ENCODE results near the gene HINT3. TPM values are rescaled to one million over a fixed set of nuclear protein-coding genes. Genes with fewer than 3 reads are reported as not detected.

Gene HINT3
- total RNA-seq, 1 experiment from 2014 or later, result 13.6 TPM

DNA sequence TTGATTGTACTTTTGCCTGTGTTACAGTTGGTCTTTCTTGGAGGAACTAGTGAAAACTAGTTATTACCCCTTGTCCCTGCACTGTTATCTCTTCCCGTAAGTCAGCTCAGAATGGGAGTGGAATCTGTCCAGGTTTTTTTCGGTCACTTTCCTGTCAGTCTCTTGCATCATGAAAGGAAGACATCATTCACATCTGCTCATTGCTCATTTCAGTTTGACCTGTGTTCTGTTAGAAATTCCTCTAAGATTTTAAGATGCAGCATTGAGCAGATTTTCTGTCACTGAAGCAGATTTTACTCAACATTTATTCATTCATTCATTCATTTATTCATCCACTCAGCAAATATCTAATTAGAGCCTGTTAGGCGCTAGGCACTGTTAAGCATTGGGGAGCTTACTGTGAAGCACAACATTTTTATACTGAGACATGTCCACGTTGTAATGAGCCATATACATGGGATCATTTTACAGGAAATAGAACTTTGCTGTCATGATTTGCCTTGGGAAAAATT lies 33.1 kb upstream of the HINT3 start:
- peaks cover 36% of the 10 kb centered on the region for H3F3A ChIP-seq (ENCODE audit: insufficient read depth, low read depth)
- TF ChIP-seq, protein P1, sequence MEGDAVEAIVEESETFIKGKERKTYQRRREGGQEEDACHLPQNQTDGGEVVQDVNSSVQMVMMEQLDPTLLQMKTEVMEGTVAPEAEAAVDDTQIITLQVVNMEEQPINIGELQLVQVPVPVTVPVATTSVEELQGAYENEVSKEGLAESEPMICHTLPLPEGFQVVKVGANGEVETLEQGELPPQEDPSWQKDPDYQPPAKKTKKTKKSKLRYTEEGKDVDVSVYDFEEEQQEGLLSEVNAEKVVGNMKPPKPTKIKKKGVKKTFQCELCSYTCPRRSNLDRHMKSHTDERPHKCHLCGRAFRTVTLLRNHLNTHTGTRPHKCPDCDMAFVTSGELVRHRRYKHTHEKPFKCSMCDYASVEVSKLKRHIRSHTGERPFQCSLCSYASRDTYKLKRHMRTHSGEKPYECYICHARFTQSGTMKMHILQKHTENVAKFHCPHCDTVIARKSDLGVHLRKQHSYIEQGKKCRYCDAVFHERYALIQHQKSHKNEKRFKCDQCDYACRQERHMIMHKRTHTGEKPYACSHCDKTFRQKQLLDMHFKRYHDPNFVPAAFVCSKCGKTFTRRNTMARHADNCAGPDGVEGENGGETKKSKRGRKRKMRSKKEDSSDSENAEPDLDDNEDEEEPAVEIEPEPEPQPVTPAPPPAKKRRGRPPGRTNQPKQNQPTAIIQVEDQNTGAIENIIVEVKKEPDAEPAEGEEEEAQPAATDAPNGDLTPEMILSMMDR (conservative IDR thresholded peaks at IDR 0.05), result no peak
- TF ChIP-seq EZH2 (IDR thresholded peaks at IDR 0.05; ENCODE audit: low read depth), result no peak
- intact Hi-C loops (cut with micrococcal nuclease; ENCODE audit: unreplicated experiment), result no loop called here
- H2AFZ ChIP-seq, result no peak overlapping the region
- no peak for DNase-seq
- peaks cover 65% of the 10 kb centered on the region for H3K4me1 ChIP-seq (replicated peaks; ENCODE audit: insufficient read depth)
- H3K9me3 ChIP-seq (ENCODE audit: insufficient read depth, low read depth), result no peaks in the 10 kb centered on the region
- H3K27me3 ChIP-seq (ENCODE audit: insufficient read depth, low read depth), result no peaks in the 10 kb centered on the region
- H4K20me1 ChIP-seq (ENCODE audit: insufficient read depth), result no peaks in the 10 kb centered on the region
- no TSS peak for BruUV-seq (replicated peaks)
- H3K36me3 ChIP-seq (ENCODE audit: low read depth), result peaks cover 73% of the 10 kb centered on the region
- H3K27ac ChIP-seq, result peak overlapping the region; percentile 64
- ChIA-PET POLR2A (ENCODE audit: unreplicated experiment) (interaction anchor here (0.6 kb wide), 2 partner anchors 21 to 22 kb away, joined by 3 to 6 read pairs; no protein-coding TSS in a partner anchor), CTCF (no interaction called here)
- no peak overlapping the region for H3K4me3 ChIP-seq
- H3K4me2 ChIP-seq, result peak overlapping the region; percentile 46
- H3K79me2 ChIP-seq (ENCODE audit: low read depth), result peaks cover 46% of the 10 kb centered on the region
- H3K9me2 ChIP-seq (ENCODE audit: insufficient read depth), result no peaks in the 10 kb centered on the region

GRCh38 chr6:125924169-125924568 lies 32.4 kb upstream of the HINT3 start:
- TF ChIP-seq, protein P1 (conservative IDR thresholded peaks at IDR 0.05), result no peak
- no peak for TF ChIP-seq EZH2 (IDR thresholded peaks at IDR 0.05; ENCODE audit: low read depth)
- H3K36me3 ChIP-seq (ENCODE audit: low read depth), result peaks cover 78% of the 10 kb centered on the region
- H3K9me3 ChIP-seq (ENCODE audit: insufficient read depth, low read depth), result no peaks in the 10 kb centered on the region
- peaks cover 46% of the 10 kb centered on the region for H3K79me2 ChIP-seq (ENCODE audit: low read depth)
- ChIA-PET CTCF (interaction anchor here (1.1 kb wide), 1 partner anchor 143 kb away, joined by 3 read pairs; no protein-coding TSS in a partner anchor), POLR2A (ENCODE audit: unreplicated experiment) (interaction anchor here (0.6 kb wide), 2 partner anchors 21 to 134 kb away, joined by 3 to 4 read pairs; partner anchors contain the start of gene NCOA7)
- H3F3A ChIP-seq (ENCODE audit: insufficient read depth, low read depth), result peaks cover 37% of the 10 kb centered on the region
- H3K4me2 ChIP-seq, result peak overlapping the region; percentile 46
- H3K27ac ChIP-seq, result peak overlapping the region; percentile 64
- H4K20me1 ChIP-seq (ENCODE audit: insufficient read depth), result no peaks in the 10 kb centered on the region
- peaks cover 61% of the 10 kb centered on the region for H3K4me1 ChIP-seq (replicated peaks; ENCODE audit: insufficient read depth)
- no peak overlapping the region for H3K4me3 ChIP-seq
- H3K27me3 ChIP-seq (ENCODE audit: insufficient read depth, low read depth), result no peaks in the 10 kb centered on the region
- H3K9me2 ChIP-seq (ENCODE audit: insufficient read depth), result no peaks in the 10 kb centered on the region
- intact Hi-C loops (cut with micrococcal nuclease; ENCODE audit: unreplicated experiment), result no loop called here
- no TSS peak for BruUV-seq (replicated peaks)
- no peak overlapping the region for H2AFZ ChIP-seq
- DNase-seq, result peak; percentile 34 to 89

- ChIA-PET CTCF (interaction anchor here (1.1 kb wide), 1 partner anchor 143 kb away, joined by 3 read pairs; no protein-coding TSS in a partner anchor), POLR2A (ENCODE audit: unreplicated experiment) (interaction anchor here (0.6 to 0.7 kb wide), 2 partner anchors 134 to 1460 kb away, joined by 4 read pairs; partner anchors contain the start of gene NCOA7)
- Histone ChIP-seq H4K20me1 (ENCODE audit: insufficient read depth) (no peaks in the 10 kb centered on the region), H3K27ac (peak overlapping the region; percentile 64), H3K9me2 (ENCODE audit: insufficient read depth) (no peaks in the 10 kb centered on the region), H3K4me3 (no peak overlapping the region), H2AFZ (no peak overlapping the region), H3F3A (ENCODE audit: insufficient read depth, low read depth) (peaks cover 35% of the 10 kb centered on the region), H3K79me2 (ENCODE audit: low read depth) (peaks cover 40% of the 10 kb centered on the region), H3K36me3 (ENCODE audit: low read depth) (peaks cover 85% of the 10 kb centered on the region), H3K9me3 (ENCODE audit: insufficient read depth, low read depth) (no peaks in the 10 kb centered on the region), H3K27me3 (ENCODE audit: insufficient read depth, low read depth) (no peaks in the 10 kb centered on the region), H3K4me2 (peak overlapping the region; percentile 46), H3K4me1 (replicated peaks; ENCODE audit: insufficient read depth) (peaks cover 56% of the 10 kb centered on the region)
- intact Hi-C loops (cut with micrococcal nuclease; ENCODE audit: unreplicated experiment), result no loop called here
- no TSS peak for BruUV-seq (replicated peaks)
- no peak for DNase-seq
- TF ChIP-seq, protein P1 (conservative IDR thresholded peaks at IDR 0.05), result no peak
- TF ChIP-seq EZH2 (IDR thresholded peaks at IDR 0.05; ENCODE audit: low read depth), result no peak
Measured at GRCh38 chr6:125924697-125925358, 31.7 kb upstream of the HINT3 start.

All from PC-9 (cell line).